Globus pallidus (tissue), 1 donor: ENCODE measurements around the gene FOXM1.
"Not testable (repeated sequence)": the region's sequence is repeated elsewhere in the genome, so short reads cannot be mapped to it uniquely, and the experiment has no call there.

ENCODE experiments used
- DNase-seq: peaks from one replicate; pipeline ENCODE4 v3.0.0-alpha.2; 2015; ENCODE audit warnings: low spot score

FOXM1 gene

DNA sequence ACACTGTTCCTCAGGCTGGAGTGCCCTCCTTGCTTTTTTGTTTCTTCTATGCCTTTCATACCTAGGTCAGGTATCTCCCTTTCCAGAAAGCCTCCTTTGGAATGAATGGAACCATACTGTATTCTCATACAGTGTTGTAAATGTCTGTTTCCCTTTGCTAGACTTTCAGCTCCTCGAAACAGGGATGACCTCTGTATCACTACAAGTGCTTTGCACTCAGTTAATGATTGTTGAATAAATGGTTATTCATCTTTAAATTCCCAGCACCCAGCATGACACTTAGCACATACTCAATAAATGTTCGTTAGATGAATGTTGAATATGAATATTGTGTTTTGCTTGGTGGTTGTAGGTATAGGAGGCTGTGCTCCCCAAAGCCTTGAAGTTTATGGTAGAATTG lies 7.8 kb upstream of the FOXM1 start:
- DNase-seq = no peak

DNA sequence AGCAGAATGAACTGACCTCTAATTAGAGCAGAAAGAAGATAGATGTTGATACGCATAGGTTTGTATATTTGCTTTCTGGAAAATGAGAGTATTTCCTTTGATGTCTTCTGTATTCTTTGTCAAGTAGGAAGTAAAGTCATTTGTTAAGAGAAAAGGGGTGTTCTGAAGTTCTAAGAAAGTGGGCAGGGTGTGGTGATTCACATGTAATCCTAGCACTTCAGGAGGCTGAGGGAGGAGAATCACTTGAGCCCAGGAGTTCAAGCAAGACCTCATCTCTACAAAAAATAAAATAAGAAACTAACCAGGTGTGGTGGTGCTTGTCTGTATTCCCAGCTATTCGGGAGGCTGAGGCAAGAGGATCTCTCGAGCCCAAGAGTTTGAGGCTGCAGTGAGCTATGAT lies 2.9 kb upstream of the FOXM1 start:
- no peak for DNase-seq

DNA sequence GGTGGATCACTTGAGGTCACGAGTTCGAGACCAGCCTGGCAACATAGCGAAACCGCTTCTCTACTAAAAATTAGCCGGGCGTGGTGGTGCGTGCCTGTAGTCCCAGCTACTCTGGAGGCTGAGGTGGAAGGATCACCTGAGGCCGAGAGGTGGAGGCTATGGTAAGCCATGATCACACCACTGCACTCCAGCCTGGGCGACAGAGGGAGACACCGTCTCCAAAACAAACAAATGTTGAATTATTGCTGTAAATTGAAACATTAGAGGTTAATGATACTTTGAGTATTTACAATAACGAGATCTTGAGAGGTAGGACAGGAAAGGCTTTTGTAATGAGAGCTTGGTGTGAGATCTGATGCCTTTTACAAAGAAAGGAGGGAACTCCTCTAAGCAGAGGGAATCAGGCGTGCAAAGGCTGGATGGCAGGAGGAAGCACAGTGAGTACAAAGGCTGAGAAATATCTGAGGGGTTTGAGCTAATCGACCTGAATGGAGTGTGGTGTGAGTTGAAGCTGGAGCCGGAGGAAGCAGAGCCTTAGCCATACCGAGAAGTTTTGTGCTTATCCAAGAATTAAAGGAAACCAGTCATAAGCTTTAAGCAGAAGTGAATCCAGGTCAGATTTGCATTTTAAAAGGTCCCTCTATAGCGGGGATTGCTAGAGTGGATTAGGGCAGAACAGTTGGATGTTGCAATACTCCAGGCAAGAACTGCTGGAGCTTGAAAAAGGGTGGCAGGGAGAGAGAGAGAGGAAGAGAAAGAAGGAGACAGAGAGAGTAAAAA lies 1.2 kb upstream of the FOXM1 start:
- DNase-seq = no peak

DNA sequence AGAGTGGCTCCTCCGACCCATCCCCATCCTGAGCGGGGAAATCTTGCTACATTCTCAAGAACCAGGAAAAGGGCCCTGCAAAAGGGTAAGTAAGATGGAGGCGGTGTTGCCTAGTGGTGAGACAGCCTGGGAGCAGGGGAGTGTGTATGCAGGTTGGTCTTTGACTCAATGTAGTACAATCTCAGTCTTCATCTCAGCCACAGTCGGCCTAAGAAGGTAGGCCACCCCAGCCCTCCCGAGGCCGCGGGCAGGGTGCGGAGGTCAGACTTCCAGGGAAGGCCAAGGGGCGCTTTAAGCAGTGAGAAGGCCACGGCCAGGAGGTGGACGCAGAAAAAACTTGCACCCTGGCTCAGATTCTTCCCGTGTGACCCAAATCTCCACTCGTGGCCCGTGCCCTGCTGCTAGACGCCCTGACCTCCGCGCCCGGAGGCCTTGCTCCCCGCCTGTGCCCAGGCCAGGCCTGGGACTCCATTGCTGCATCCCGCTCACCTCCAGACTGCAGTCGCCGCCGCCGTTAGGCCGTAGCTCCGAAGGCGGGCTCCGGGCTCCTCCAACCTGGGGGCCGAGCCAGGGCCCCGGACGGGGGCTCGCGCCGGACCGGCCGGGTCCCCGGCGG lies 435 bp downstream of the FOXM1 start:
- no peak for DNase-seq

DNA sequence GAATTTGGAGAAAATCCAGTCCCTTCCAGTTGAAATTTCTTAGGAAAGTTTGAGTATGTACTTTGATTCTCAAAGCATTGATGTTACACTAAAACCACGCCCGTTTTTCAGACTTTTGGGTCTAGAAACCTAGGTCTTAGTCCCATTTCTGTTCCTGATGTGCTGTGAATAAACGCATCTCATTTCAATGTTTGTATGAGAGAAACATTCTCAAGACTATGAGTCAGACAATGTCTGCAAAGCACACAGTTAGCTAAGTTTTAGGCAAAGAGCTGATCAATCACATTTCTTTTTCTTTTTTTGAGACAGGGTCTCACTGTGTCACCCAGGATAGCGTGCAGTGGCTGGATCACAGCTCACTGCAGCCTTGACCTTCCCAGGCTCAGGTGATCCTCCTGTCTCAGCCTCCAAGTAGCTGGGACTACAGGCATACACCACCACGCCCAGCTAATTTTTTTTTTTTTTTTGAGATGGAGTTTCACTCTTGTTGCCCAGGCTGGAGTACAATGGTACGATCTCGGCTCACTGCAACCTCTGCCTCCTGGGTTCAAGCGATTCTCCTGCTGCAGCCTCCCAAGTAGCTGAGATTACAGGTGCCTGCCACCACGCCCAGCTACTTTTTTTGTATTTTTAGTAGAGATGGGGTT lies 7.9 kb downstream of the FOXM1 start:
- not testable (repeated sequence) for DNase-seq

DNA sequence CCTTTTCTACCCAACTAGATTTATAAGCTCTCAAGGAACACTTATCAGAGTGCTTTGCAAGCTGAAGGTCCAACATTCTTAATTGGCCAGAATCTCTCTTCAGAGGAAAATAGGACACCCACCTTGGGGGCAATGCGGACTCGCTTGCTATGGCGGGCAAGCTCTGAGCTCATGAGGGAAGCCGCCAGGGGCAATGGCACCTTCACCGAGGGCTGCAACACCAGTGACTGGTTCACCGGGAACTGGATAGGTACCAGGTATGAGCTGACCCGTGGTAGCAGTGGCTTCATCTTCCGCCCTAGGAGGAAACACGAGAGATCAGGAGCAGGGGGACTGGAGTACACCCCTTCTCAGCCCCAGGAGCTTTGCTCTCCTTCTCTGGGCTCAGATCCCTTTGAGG lies 12.8 kb downstream of the FOXM1 start:
- DNase-seq = no peak

DNA sequence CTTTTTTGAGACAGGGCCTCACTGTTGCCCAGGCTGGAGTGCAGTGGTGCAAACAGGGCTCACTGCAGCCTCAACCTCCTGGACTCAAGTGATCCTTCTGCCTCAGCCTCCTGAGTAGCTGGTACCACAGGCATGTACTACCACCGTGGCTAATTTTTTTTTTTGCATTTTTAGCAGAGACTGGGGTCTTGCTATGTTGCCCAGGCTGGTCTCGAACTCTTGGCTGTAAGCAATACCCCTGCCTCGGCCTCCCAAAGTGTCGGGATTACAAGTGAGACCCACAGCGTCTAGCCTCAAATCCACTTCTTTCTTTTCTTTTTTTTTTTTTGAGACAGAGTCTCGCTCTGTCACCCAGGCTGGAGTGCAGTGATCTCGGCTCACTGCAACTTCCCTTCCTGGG lies 13.6 kb downstream of the FOXM1 start:
- DNase-seq = not testable (repeated sequence)

DNA sequence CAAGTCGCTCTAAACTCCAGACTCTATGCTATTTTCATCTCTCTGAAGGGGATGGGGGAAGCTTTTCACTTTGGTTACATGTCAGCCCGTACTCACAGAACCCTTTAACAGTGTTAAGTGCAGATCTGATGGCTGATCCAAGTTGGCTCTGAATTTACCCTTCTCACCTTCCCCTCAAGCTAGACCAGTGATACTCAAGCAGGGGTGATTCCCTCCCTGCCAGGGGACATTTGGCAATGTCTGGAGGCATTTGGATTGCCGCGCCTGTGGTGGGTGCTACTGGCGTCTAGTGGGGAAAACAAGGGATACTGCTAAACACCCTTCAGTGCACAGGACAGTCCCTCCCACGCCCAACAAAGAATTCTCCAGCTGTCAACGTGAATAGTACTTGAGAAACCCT lies 14.1 kb downstream of the FOXM1 start:
- DNase-seq = no peak

DNA sequence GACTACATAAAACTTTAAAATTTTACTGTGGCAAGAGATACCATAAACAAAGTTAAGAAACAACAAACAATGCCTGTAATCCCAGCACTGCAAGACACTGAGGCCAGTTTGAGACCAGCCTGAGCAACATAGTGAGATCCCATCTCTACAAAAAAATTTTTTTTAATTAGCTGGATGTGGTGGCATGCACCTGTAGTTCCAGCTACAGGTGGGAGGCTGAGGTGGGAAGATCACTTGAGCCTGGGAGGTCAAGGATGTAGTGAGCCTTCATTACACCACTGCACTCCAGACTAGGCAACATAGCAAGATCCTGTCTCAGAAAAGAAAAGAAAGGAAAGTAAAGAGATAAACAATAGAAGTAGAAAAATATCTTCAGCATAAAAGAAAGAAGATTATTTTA lies 16.8 kb downstream of the FOXM1 start:
- no peak for DNase-seq

DNA sequence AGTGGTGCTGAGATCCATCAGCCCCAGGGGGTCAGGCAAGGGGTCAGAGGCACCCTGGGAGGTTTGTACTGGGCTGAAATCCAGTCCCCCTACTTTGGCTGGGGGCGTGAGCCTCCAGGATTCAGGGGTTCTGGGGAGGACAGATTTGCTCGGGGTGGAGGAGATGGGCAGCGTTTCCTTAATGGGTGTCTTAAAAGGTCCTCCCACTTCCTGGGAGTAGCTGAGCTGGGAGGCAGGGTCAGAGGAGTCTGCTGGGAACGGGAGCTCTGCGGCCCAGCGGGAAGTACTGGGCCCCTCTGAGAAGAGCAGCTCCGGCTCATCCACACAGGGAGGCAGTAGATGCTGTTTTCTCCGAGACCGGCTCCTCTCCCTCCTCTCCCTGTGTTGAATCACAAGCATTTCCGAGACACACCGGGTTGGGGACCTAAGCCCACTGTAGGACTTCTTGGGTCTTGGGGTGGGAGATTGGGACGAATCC lies 18.0 kb downstream of the FOXM1 start:
- no peak for DNase-seq

DNA sequence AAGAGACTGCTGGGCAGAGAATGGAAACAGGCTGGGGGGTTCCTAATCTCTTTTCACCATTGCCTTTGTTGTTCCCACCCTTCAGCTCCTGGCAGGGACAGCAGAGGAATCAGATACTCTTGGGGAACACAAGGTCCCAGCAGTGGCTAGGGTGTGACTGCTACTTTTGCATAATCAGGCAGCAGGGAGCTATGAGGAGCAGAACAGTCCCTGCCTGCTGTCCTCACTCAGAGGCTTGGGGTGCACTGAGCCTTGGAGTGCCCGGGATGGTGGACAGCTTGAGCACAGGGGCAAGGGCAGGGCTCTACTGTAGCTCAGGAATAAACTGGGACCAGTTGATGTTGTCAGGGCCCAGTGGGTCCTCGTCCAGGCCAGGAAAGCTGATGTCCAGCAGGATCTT lies 18.6 kb downstream of the FOXM1 start:
- no peak for DNase-seq

DNA sequence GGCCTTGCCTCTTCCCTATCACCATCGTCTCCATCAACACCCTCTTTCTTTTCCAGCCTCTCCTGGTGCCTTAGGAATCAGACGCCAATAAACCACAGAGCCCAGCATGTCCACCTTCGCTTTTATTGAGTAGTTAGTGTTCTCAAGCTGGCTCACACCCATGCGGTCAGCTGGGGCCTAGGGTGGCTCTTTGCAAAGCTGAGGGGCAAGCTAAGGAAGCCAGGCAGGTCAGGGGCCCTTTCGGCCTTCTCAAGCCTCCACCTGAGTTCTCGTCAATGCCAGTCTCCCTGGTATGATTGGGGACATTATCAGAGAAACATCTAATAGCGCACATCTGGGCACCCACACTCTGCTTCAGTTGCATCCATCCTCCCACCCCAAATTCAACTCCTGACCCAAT lies 19.4 kb downstream of the FOXM1 start:
- no peak for DNase-seq

DNA sequence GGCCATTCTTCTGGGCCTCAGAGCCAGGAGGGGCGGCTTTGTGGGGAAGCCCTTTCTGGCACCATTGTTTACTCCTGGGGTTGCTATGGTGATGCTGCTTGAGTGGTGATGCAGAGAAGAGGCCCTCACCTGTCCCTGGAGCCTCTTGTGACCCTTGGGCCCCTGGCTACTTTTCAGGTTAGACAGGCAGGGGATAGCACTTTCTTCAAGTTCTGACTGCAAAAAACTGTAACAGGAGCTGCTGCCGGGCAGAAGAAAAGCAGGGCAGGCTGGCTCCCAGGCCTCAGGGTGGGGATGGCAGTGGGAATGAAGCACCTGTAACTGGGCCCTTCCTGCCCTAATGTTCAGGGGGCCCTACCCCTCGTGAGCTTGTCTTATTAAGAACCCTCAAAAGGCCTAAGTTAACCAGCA lies 19.9 kb downstream of the FOXM1 start, which contains the start of gene TEX52:
Gene TEX52 (minus strand): TSS at position 19 of the 411 bp plus-strand sequence. CDS start 13 bp downstream, at position 6.
- no peak for DNase-seq

DNA sequence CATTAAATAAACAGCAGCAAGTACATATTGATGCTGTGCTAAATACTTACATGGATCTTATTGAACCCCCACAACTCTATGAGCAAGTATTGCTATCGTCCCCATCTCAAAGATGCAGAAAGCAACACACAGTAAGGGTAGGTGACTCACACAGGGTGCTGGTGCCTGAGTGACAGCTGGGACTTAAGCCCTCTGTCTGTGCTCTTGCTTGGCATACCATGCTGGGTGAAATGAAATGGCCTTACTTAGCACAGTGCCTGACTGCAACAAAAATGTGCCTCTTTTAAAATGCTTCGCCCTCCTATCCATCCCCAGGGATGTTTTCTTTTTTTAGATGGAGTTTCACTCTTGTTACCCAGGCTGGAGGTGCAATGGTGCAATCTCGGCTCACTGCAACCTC lies 20.9 kb downstream of the FOXM1 start:
- no peak for DNase-seq

DNA sequence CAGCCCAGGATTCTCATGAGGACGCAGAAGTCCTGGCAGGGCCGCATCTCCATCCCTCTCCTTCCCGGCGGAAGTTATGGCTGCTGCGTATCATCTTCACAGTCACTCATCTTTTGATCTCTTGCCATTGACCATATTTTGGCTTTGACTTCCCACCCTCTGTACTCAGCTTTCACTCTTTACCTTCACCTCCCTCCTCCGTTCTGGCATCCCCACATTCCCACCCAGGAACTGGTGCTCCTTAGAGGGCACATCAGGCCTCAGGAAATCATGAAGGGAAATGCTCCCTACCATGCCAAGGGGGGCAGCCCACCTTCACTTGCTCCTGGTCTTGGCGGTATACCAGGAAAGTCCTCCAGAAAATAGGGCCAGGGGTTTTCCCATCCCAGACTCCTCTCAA lies 21.4 kb downstream of the FOXM1 start:
- no peak for DNase-seq

DNA sequence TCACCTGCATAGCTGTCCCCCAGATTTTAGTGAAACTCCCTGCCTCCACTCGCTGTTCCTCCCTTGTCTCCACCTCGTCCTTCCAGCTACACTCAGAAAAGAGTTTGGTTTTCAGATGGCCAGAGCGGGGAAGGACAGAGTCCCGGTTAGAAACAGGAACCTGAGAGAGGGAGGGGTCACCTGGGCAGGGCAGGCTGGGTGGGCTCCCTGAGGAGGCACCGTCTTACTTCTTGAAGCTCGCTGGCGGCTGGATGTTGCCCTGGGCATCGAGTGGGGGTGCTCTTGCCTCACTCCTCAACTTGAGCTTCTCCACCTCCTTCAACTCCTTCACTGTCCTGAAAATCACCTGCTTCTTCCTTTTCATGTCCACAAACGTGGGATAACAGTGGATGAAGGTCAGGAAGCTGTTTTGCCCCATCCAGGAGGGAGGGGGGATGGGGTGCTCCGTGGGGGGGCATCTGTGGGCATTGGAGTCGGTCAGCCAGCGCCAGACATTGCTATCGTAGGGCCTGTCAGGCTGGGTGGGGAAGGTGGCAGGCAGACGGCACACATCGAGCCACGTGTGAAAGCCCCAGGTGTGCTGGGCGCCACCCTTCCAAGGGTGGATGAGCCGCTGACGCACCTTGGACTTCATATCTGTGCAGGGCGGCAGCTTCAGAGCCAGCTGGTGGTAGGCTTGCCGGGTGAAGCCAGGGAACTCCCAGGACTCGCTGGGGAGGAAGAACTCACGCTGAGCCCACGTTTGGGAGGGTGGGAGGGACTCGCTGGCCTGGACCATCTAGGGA lies 22.1 kb downstream of the FOXM1 start:
- no peak for DNase-seq

DNA sequence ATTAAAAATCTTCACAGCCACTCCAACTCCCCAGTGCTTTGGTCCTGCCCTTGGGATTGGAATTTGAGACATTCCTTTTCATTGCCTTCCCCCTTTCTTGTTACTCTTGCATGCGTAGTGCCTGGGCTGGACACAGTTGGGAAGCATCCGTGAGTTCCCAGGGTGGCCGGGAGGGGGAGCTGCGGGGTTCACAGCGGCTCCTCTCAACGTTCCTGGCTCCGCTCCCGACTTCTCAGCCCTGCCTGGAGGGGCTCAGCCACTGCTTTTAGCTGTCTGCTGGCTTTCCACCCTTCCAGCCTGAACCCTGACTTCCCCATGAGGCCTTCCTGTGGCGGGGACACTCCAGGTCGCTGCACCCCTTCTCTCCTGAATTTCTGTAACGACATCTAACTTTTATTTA lies 23.3 kb downstream of the FOXM1 start:
- DNase-seq = peak; percentile 73

DNA sequence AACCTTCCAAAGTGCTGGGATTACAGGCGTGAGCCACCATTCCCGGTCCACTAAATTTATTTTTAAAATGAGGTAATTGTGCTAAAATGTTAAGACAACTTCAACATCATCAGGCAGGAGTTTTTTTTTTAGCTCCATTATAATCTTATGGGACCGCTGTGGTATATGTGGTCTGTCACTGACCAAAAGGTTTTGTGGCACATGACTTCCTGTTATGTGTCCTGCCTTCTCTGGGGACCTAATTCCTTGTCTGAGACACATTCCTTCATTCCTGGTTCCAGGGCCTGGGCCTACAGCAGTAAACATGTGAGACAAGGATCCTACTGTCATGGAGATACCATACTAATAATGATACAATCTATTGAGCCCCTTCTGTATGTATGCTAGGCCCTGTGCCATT lies 25.0 kb downstream of the FOXM1 start:
- no peak for DNase-seq

DNA sequence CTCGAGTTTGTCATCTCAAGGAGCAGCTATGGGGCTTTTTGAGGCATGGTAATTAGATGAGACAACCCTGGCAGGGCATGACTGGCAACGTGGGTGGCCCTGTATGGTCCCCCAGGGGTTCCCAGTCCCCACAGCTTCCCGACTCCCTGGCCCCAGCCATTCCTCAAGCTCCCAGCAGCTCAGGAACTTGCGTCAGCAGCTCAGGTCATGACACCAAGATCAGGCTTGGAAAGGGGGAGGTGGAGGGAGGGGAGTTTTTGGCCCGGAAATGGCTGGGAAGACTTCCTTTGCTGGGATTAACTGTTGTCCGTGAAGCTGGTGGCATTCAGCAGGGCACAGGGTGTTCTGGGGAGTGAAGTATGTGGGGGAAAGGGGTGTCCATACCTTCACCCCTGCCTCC lies 31.7 kb downstream of the FOXM1 start:
- no peak for DNase-seq

DNA sequence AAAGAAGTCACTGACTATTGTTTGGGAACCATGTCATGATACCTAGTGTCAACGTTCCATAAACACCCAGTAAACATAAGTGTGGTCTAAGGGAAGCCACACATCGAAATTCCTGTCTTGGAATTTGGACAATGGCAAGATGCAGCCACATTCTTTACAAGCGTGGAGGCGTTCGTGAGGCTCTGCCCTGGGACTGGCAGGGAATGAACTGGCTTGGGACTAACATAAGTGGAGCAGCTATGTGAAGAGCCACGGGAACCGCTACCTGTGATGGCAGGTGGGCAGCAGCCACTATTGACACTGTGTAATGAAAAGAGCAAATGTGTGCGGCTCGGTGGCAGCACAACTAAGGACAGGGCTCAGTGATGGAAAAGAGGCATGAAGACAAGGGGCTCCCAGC lies 32.2 kb downstream of the FOXM1 start:
- DNase-seq = no peak

DNA sequence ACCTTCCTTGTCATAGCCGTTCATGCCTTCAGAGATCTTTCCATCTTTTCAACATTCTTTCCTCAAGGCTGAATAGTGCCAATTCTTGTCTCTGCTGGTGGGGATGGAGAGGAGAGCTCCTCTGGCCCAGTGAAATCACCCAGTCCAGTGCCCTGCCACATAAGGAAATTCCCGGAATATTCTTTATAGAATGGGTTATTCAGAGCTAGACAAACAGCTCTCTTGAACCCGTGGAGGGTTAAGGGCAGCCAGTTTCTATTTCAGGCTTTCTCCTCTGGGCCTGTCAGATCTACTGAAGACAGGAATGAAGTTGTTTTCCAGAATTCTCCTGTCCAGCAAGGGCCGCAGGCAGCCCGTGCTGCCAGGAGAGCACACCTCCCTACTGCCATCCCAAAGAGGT lies 34.0 kb downstream of the FOXM1 start:
- DNase-seq = no peak

DNA sequence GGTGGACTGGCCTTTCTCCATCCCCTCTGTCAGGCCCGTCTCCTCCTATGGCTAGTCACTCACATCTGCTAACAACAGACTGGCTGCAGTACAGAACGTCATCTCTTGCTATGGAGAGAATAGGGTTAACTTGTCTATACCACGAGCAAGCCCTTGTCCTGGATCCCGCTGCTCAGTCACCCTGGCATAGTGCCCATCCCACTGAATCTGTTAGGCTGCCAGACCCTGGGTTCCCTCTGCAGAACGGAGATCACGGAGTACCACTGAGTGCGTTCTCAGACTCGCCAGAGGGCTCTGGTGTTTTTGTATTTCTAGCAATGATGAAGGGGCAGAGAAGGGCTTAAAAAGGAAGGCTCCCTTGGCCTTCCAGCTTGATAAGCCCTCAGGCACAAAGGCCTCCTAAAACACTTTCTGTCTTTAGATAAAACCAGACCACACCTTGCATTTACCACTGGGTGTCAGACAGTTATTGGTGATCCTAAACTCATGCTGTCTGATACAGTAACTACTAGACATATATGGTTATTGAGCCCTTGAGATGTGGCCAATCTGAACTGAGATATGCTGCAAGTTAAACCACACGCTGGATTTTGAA lies 35.8 kb downstream of the FOXM1 start:
- no peak for DNase-seq
